K562 (cell line): ENCODE data around the gene COP1. TPM values are rescaled to one million over a fixed set of nuclear protein-coding genes. Genes with fewer than 3 reads are reported as not detected.

ENCODE experiments used
- ATAC-seq: fragments of 200-7000 bp; cut with Tn5 transposase; 3 replicates; pipeline ENCODE4 v1.9.1; 2020; ENCODE audit warnings: moderate library complexity
- BruUV-seq: library from RNA; stranded (reverse); fragments of 400-500 nt; replicated peaks from 2 replicates; lab custom pipeline; 2021; lab: Mats Ljungman, UMichigan
- CTCF ChIA-PET: fragments of 300-600 bp; formaldehyde crosslinking; extraction: SDS; loops from one replicate; lab custom pipeline; 2021; ENCODE audit warnings: low intra/inter-chr PET ratio; lab: Yijun Ruan, JAX
- POLR2A ChIA-PET: fragments of 300-600, 350-650 bp; sonication (Branson Sonifier 250); formaldehyde crosslinking; extraction: SDS; loops from one replicate; lab custom pipeline; 2021; ENCODE audit warnings: antibody characterized with exemption, inconsistent platforms; lab: Yijun Ruan, JAX
- DNase-seq, 4 experiments: peaks; one replicate each; pipeline versions ENCODE4 v3.0.0 to v3.0.0-alpha.2; 2011 to 2018; ENCODE audit warnings: low spot score in 3 of 4, mixed read lengths in 3 of 4; ENCODE audit errors: extremely low read depth in 1 of 4
- FAIRE-seq: peaks from 2 replicates; lab custom pipeline; 2011; peaks lifted over from hg19 to GRCh38; lab: Jason Lieb, UNC
- H2AFZ ChIP-seq: 2 replicates; pipeline ENCODE4 v1.6.0; 2011; ENCODE audit warnings: low read depth, low read length, control low read depth, inconsistent platforms
- H3K27ac ChIP-seq: fragments of 200-600 bp; 3 replicates; pipeline ENCODE4 v1.8.0; 2011; ENCODE audit warnings: low read depth, mild to moderate bottlenecking, control low read depth, inconsistent platforms, low read length, moderate library complexity, mixed read lengths; ENCODE audit errors: extremely low read depth
- H3K27me3 ChIP-seq, 2 experiments: fragments of 300-600 bp in 1 of 2; 2 replicates in 1 of 2; 3 replicates in 1 of 2; pipeline versions ENCODE4 v1.6.0 to v1.8.0; 2011; ENCODE audit warnings: inconsistent platforms in 2 of 2, low read length in 2 of 2, mild to moderate bottlenecking in 1 of 2, mixed read lengths in 1 of 2, moderate library complexity in 1 of 2; ENCODE audit not compliant: control insufficient read depth in 2 of 2, insufficient read depth in 2 of 2
- H3K36me3 ChIP-seq: fragments of 300-600 bp; 3 replicates; pipeline ENCODE4 v1.8.0; 2011; ENCODE audit warnings: mild to moderate bottlenecking, low read length, inconsistent platforms; ENCODE audit not compliant: control insufficient read depth, insufficient read depth
- H3K4me1 ChIP-seq, 2 experiments: fragments of 200-600 bp in 1 of 2; replicated peaks in 1 of 2; 2 replicates in 1 of 2; 3 replicates in 1 of 2; pipeline versions ENCODE4 v1.5.1 to v1.8.0; 2011; ENCODE audit warnings: inconsistent platforms in 2 of 2, low read length in 2 of 2, mild to moderate bottlenecking in 1 of 2, mixed read lengths in 1 of 2, moderate library complexity in 1 of 2; ENCODE audit not compliant: control insufficient read depth in 2 of 2, insufficient read depth in 2 of 2
- H3K4me2 ChIP-seq: 2 replicates; pipeline ENCODE4 v1.6.1; 2011; ENCODE audit warnings: low read length, control low read depth, inconsistent platforms, mixed read lengths; ENCODE audit not compliant: insufficient read depth
- H3K4me3 ChIP-seq: fragments of 200-600 bp; sonication (generic), shearing (Covaris generic); 2 replicates; pipeline ENCODE4 v1.5.1; 2016; ENCODE audit warnings: control low read depth, inconsistent platforms
- H3K79me2 ChIP-seq: fragments of 200-600 bp; 3 replicates; pipeline ENCODE4 v1.8.0; 2011; ENCODE audit warnings: low read length, inconsistent platforms; ENCODE audit not compliant: control insufficient read depth, insufficient read depth
- H3K9ac ChIP-seq, 2 experiments: 2 replicates each; pipeline versions ENCODE4 v1.6.0 to v1.6.1; 2011; ENCODE audit warnings: low read depth in 2 of 2, low read length in 2 of 2, control low read depth in 1 of 2, inconsistent platforms in 1 of 2, mild to moderate bottlenecking in 1 of 2, mixed read lengths in 1 of 2; ENCODE audit not compliant: insufficient read depth in 1 of 2
- H3K9me1 ChIP-seq: one replicate; pipeline ENCODE4 v1.6.0; 2011; ENCODE audit warnings: inconsistent platforms, mild to moderate bottlenecking, low read length, moderate library complexity; ENCODE audit not compliant: control insufficient read depth, insufficient read depth
- H3K9me3 ChIP-seq: replicated peaks from 2 replicates; pipeline ENCODE4 v1.5.1; 2011; ENCODE audit warnings: low read depth, low read length, inconsistent platforms; ENCODE audit not compliant: control insufficient read depth, insufficient read depth
- H4K20me1 ChIP-seq: replicated peaks from 2 replicates; pipeline ENCODE4 v1.6.1; 2011; ENCODE audit warnings: low read length, inconsistent platforms, mixed read lengths; ENCODE audit not compliant: control insufficient read depth, insufficient read depth
- C11orf30 ChIP-seq: fragments of 450-650 bp; IDR thresholded peaks from 2 replicates; pipeline ENCODE4 v1.6.1; 2016; ENCODE audit warnings: low read depth, mild to moderate bottlenecking
- CHD2 ChIP-seq: IDR thresholded peaks from 2 replicates; pipeline ENCODE4 v1.6.1; 2011; ENCODE audit warnings: low read depth, low read length
- NR2C2 ChIP-seq, 2 experiments: fragments of 200-800 bp in 1 of 2; sonication (Bioruptor generic) in 1 of 2; sonication (generic) in 1 of 2; formaldehyde crosslinking in 1 of 2; IDR thresholded peaks; 2 replicates each; pipeline versions ENCODE4 v1.6.1 to v1.8.0; 2016 to 2022; ENCODE audit warnings: mild to moderate bottlenecking in 1 of 2, missing compliant biosample characterization in 1 of 2, missing genetic modification characterization in 1 of 2, missing genetic modification reagents in 1 of 2
- RBM39 ChIP-seq: fragments of 200-400 bp; formaldehyde crosslinking; optimal IDR thresholded peaks from 2 replicates; pipeline ENCODE3; 2018; ENCODE audit warnings: low read depth, low read length
- TCF3 ChIP-seq: sonication (generic); formaldehyde crosslinking; IDR thresholded peaks from 2 replicates; pipeline ENCODE4 v1.4.0; 2020; ENCODE audit warnings: mild to moderate bottlenecking, missing genetic modification reagents
- ZBTB40 ChIP-seq, 2 experiments: fragments of 450-650 bp in 1 of 2; sonication (generic) in 1 of 2; formaldehyde crosslinking in 1 of 2; IDR thresholded peaks; 2 replicates each; pipeline versions ENCODE4 v1.7.1 to v1.9.0; 2016 to 2022; ENCODE audit warnings: inconsistent platforms in 1 of 2, mild to moderate bottlenecking in 1 of 2, missing genetic modification reagents in 1 of 2
- ZNF699 ChIP-seq: fragments of 250-450 bp; sonication (Bioruptor Pico); IDR thresholded peaks from 2 replicates; pipeline ENCODE4 v1.8.0; 2021; ENCODE audit warnings: mild to moderate bottlenecking, moderate library complexity; ENCODE audit not compliant: insufficient replicate concordance
- WGBS: fragments of 100-300 bp; shearing (Covaris generic); methylation state at CpG from one replicate; pipeline ENCODE4 v1.1.6; 2016; ENCODE audit warnings: low coverage, mixed read lengths; ENCODE audit not compliant: insufficient coverage; ENCODE audit errors: missing lambda C conversion rate; 5-methylcytosine and 5-hydroxymethylcytosine counted together
- in situ Hi-C: fragments of 300-500 bp; cut with MboI; formaldehyde crosslinking; loops from 4 replicates; pipeline ENCODE4 v1.15.0; 2018; ENCODE audit warnings: inconsistent platforms, mixed read lengths
- intact Hi-C: fragments of 100-400 bp; cut with micrococcal nuclease; formaldehyde crosslinking; loops from 2 replicates; pipeline ENCODE4 v1.14.2; 2022
- polyA plus RNA-seq, 8 experiments: library from polyadenylated mRNA; depleted of rRNA in 4 of 8; stranded (reverse) in 5 of 8; unstranded in 3 of 8; fragments of >200 nt; fragmentation: Nextera tagmentation in 2 of 8; fragmentation: Illumina TruSeq in 1 of 8; extraction: Ambion mirVana in 2 of 8; extraction: Trizol in 1 of 8; gene quantifications; 2 replicates each; pipeline versions ENCODE4 v1.2.1 to v1.2.3, GENCODE V29; 2011 to 2014; ENCODE audit warnings: inconsistent platforms in 1 of 8, missing spikeins in 1 of 8
- total RNA-seq, 7 experiments: library from RNA; depleted of rRNA in 6 of 7; stranded (reverse); fragments of >200 nt in 6 of 7; fragmentation: Illumina TruSeq in 2 of 7; extraction: Trizol in 2 of 7; gene quantifications; 2 replicates each; pipeline versions ENCODE4 v1.2.1 to v1.2.3, GENCODE V29; 2011 to 2021; ENCODE audit warnings: low replicate concordance in 1 of 7

COP1 gene
- total and polyA plus RNA-seq, 9 of the 15 experiments (the other 6 are each of a cell fraction or from before 2014, with no cell fraction given), result 25.8 to 77.7 (median 58.6) TPM

- ATAC-seq (no peak), FAIRE-seq (no peak), DNase-seq (no peak)
- Histone ChIP-seq H3K27me3 (no peaks in the 10 kb centered on the region), H3K4me2 (no peak overlapping the region), H3K9me3 (no peaks in the 10 kb centered on the region; the same call in 1 of the 2 replicates), H3K9me1 (no peaks in the 10 kb centered on the region), H3K9ac (no peak overlapping the region), H3K79me2 (peaks cover 21% of the 10 kb centered on the region), H4K20me1 (no peaks in the 10 kb centered on the region), H2AFZ (no peak overlapping the region), H3K4me3 (no peak overlapping the region), H3K27ac (no peak overlapping the region), H3K36me3 (peaks cover 15% of the 10 kb centered on the region; the same call in 2 of the 3 replicates), H3K4me1 (no peaks in the 10 kb centered on the region)
- ChIA-PET POLR2A (interaction anchor here (0.6 to 0.7 kb wide), 2 partner anchors 399 to 1789 kb away, joined by 3 read pairs; no protein-coding TSS in a partner anchor), CTCF (no interaction called here)
- BruUV-seq, result no TSS peak
- in situ Hi-C loops (no loop called here), intact Hi-C loops (no loop called here)
- TF ChIP-seq C11orf30 (no peak), NR2C2 (CRISPR knock-in tag; IDR thresholded peaks at IDR 0.05) (no peak), NR2C2 (tag; IDR thresholded peaks at IDR 0.05) (no peak), ZNF699 (CRISPR knock-in tag) (no peak), CHD2 (no peak), TCF3 (CRISPR knock-in tag) (no peak), ZBTB40 (IDR thresholded peaks at IDR 0.05) (no peak), ZBTB40 (CRISPR knock-in tag; IDR thresholded peaks at IDR 0.05) (no peak), RBM39 (no peak)
- WGBS, result 82% methylated on average over 2 of the region's 2 CpGs
Observed at GRCh38 chr1:176134666-176135065, 72.4 kb downstream of the COP1 start.
